ENCODE measurements around the gene NFIB. TPM values are rescaled to one million over a fixed set of nuclear protein-coding genes. Genes with fewer than 3 reads are reported as not detected.

NFIB gene
- total and polyA plus RNA-seq, 2 of the 4 experiments (the other 2 are of a cell fraction): 1.4 to 2.0 TPM

GRCh38 chr9:14247577-14247976, 66.4 kb downstream of the NFIB start:
- H2BK15ac ChIP-seq (ENCODE audit: low read depth, low read length): no peak overlapping the region
- H3K56ac ChIP-seq (ENCODE audit: extremely low read depth, insufficient read depth, low read length): no peak overlapping the region
- H3K9me3 ChIP-seq (ENCODE audit: control insufficient read depth, insufficient read depth, low read length): no peaks in the 10 kb centered on the region
- intact Hi-C loops (cut with micrococcal nuclease): no loop called here
- no peak overlapping the region for H3K4me2 ChIP-seq (ENCODE audit: low read depth, low read length)
- no peak overlapping the region for H2AK5ac ChIP-seq (ENCODE audit: low read depth, low read length)
- no peak overlapping the region for H4K91ac ChIP-seq (ENCODE audit: insufficient read depth, low read depth, low read length)
- H4K5ac ChIP-seq (ENCODE audit: low read depth, low read length): no peak overlapping the region
- no peak overlapping the region for H2BK20ac ChIP-seq (ENCODE audit: low read depth, low read length)
- no peak overlapping the region for H3K27ac ChIP-seq (ENCODE audit: insufficient read depth, low read length)
- H3K36me3 ChIP-seq (ENCODE audit: control insufficient read depth, insufficient read depth, low read length): no peaks in the 10 kb centered on the region
- no peak for TF ChIP-seq BHLHE40 (IDR thresholded peaks at IDR 0.05; ENCODE audit: low read depth, low read length)
- TF ChIP-seq MAZ (IDR thresholded peaks at IDR 0.05; ENCODE audit: borderline replicate concordance, low read depth, low read length): no peak
- TF ChIP-seq ELK1 (IDR thresholded peaks at IDR 0.05; ENCODE audit: borderline replicate concordance, low read depth, low read length): no peak
- TF ChIP-seq SMC3 (IDR thresholded peaks at IDR 0.05; ENCODE audit: low read depth, low read length): no peak
- no peak for TF ChIP-seq MXI1 (IDR thresholded peaks at IDR 0.05; ENCODE audit: borderline replicate concordance, low read depth, low read length)
- TF ChIP-seq POLR2A (IDR thresholded peaks at IDR 0.05; ENCODE audit: low read depth, low read length): no peak
- no peak for TF ChIP-seq CTCF (conservative IDR thresholded peaks at IDR 0.05; ENCODE audit: low read depth, low read length)
- no peak for TF ChIP-seq CEBPB (IDR thresholded peaks at IDR 0.05; ENCODE audit: low read depth, low read length)
- TF ChIP-seq CHD1 (IDR thresholded peaks at IDR 0.05; ENCODE audit: low read depth, low read length): no peak
- no peak for TF ChIP-seq RCOR1 (IDR thresholded peaks at IDR 0.05; ENCODE audit: insufficient replicate concordance, low read length)
- no peak for TF ChIP-seq RFX5 (IDR thresholded peaks at IDR 0.05; ENCODE audit: low read depth, low read length)
- TF ChIP-seq FOS (IDR thresholded peaks at IDR 0.05; ENCODE audit: low read depth, low read length): no peak
- no peak for TF ChIP-seq USF2 (IDR thresholded peaks at IDR 0.05; ENCODE audit: low read depth, low read length)
- no peak for TF ChIP-seq MAFK (IDR thresholded peaks at IDR 0.05; ENCODE audit: low read depth, low read length)
- TF ChIP-seq NFE2L2 (IDR thresholded peaks at IDR 0.05; ENCODE audit: low read depth, low read length): no peak
- TF ChIP-seq RAD21 (IDR thresholded peaks at IDR 0.05; ENCODE audit: low read length): no peak
- H4K20me1 ChIP-seq (ENCODE audit: insufficient read depth, low read length): no peaks in the 10 kb centered on the region
- H2BK120ac ChIP-seq (ENCODE audit: low read depth, low read length): no peak overlapping the region
- no peak overlapping the region for H3K23ac ChIP-seq (ENCODE audit: low read depth, low read length)
- dilution Hi-C loops (cut with HindIII; ENCODE audit: low sequenced_read_pairs, unreplicated experiment): no loop called here
- no peak overlapping the region for H2AFZ ChIP-seq (replicated peaks; ENCODE audit: low read length, poor library complexity)
- peaks cover 6% of the 10 kb centered on the region for H3K4me1 ChIP-seq (ENCODE audit: control insufficient read depth, insufficient read depth, low read length)
- no peak overlapping the region for H3K14ac ChIP-seq (replicated peaks; ENCODE audit: low read depth, low read length)
- no TSS peak for BruUV-seq (replicated peaks)
- peaks cover 4% of the 10 kb centered on the region for H3K27me3 ChIP-seq (ENCODE audit: control insufficient read depth, insufficient read depth, low read length)
- H4K8ac ChIP-seq (ENCODE audit: low read depth in 2 of 2, low read length in 2 of 2): no peak overlapping the region
- no peaks in the 10 kb centered on the region for H3K9me1 ChIP-seq (ENCODE audit: insufficient read depth, low read length)
- no peak overlapping the region for H3K9ac ChIP-seq (ENCODE audit: low read depth, low read length)
- H3K4me3 ChIP-seq (ENCODE audit: insufficient read depth, low read depth, low read length): no peak overlapping the region
- no peak for DNase-seq
- H2AK9ac ChIP-seq (replicated peaks; ENCODE audit: low read depth, low read length, poor library complexity): no peak overlapping the region
- ChIA-PET POLR2A (ENCODE audit: unreplicated experiment) (no interaction called here), CTCF (interaction anchor here (0.6 kb wide), 1 partner anchor 123 kb away, joined by 3 read pairs; no protein-coding TSS in a partner anchor)
- H3K4ac ChIP-seq (ENCODE audit: low read depth, low read length): no peak overlapping the region
- no peak for ATAC-seq (ENCODE audit: low read depth)
- no peak overlapping the region for H3K18ac ChIP-seq (ENCODE audit: low read depth, low read length)
- WGBS, 2 experiments (ENCODE audit: extremely low coverage in 2 of 2, insufficient read length in 1 of 2): no CpG with 5 or more reads among the region's 1 CpG
- H2BK5ac ChIP-seq (ENCODE audit: low read depth, low read length, poor library complexity, severe bottlenecking): no peak overlapping the region
- in situ Hi-C loops (cut with MboI; ENCODE audit: low sequenced_read_pairs): no loop called here
- H3K79me1 ChIP-seq (ENCODE audit: low read depth in 1 of 2, low read length in 2 of 2): no peaks in the 10 kb centered on the region
